Epithelial cell of proximal tubule (primary cell): ENCODE data around the gene PNO1. TPM values are rescaled to one million over a fixed set of nuclear protein-coding genes. Genes with fewer than 3 reads are reported as not detected.

Source experiments
- DNase-seq: peaks from one replicate; pipeline ENCODE4 v3.0.0-alpha.2; 2011; ENCODE audit warnings: low read depth
- H3K4me3 ChIP-seq: 2 replicates; pipeline ENCODE4 v1.5.1; 2011; ENCODE audit warnings: low read depth, mild to moderate bottlenecking, low read length
- CTCF ChIP-seq: conservative IDR thresholded peaks from 2 replicates; pipeline ENCODE4 v1.5.1; 2012; ENCODE audit warnings: low read depth, mild to moderate bottlenecking, low read length
- total RNA-seq: library from RNA; depleted of rRNA; stranded (reverse); fragments of >200 nt; gene quantifications from 2 replicates; pipeline ENCODE4 v1.2.3, GENCODE V29; 2015

PNO1 gene
- total RNA-seq, 1 donor from 2014 or later: 17.5 TPM

GRCh38 chr2:68178432-68178831, 20.7 kb downstream of the PNO1 start:
- no peak for DNase-seq
- TF ChIP-seq CTCF: no peak
- no peak overlapping the region for H3K4me3 ChIP-seq

GRCh38 chr2:68178954-68179627, 21.4 kb downstream of the PNO1 start:
- DNase-seq: no peak
- no peak for TF ChIP-seq CTCF
- H3K4me3 ChIP-seq: no peak overlapping the region

GRCh38 chr2:68182902-68183301, 25.2 kb downstream of the PNO1 start:
- no peak for DNase-seq
- TF ChIP-seq CTCF: no peak
- H3K4me3 ChIP-seq: no peak overlapping the region

- peak; percentile 82 for TF ChIP-seq CTCF
- H3K4me3 ChIP-seq: no peak overlapping the region
- no peak for DNase-seq
Measured at GRCh38 chr2:68185541-68186164, 28.0 kb downstream of the PNO1 start.

GRCh38 chr2:68187329-68187728, 29.6 kb downstream of the PNO1 start:
- DNase-seq: no peak
- TF ChIP-seq CTCF: no peak

GRCh38 chr2:68188831-68189230, 31.1 kb downstream of the PNO1 start:
- H3K4me3 ChIP-seq: no peak overlapping the region
- no peak for DNase-seq
- TF ChIP-seq CTCF: no peak

More at GRCh38 chr2:68187329-68187728, 29.6 kb downstream of the PNO1 start:
- no peak overlapping the region for H3K4me3 ChIP-seq
